LNCaP clone FGC (cell line): ENCODE data around the gene ISYNA1.

ENCODE experiments used
- DNase-seq: peaks from one replicate; pipeline ENCODE4 v3.0.0-alpha.2; 2011; ENCODE audit warnings: low read depth
- H3K4me3 ChIP-seq: 2 replicates; pipeline ENCODE4 v1.5.1; 2011; ENCODE audit warnings: mild to moderate bottlenecking, low read depth, low read length, control low read depth
- CTCF ChIP-seq: IDR thresholded peaks from 2 replicates; pipeline ENCODE4 v1.5.1; 2012; ENCODE audit warnings: mild to moderate bottlenecking; ENCODE audit not compliant: control insufficient read depth, insufficient read depth; ENCODE audit errors: extremely low read depth

The ISYNA1 gene

GRCh38 chr19:18443831-18444230 is 5.9 kb upstream of the ISYNA1 start:
- no peak for TF ChIP-seq CTCF
- no peak overlapping the region for H3K4me3 ChIP-seq
- no peak for DNase-seq

- TF ChIP-seq CTCF: no peak
- H3K4me3 ChIP-seq: no peak overlapping the region
- no peak for DNase-seq
These were observed 5.5 kb upstream of the ISYNA1 start for GRCh38 chr19:18443406-18443805.

- H3K4me3 ChIP-seq: no peak overlapping the region
- no peak for TF ChIP-seq CTCF
- no peak for DNase-seq
These were observed 5.0 kb upstream of the ISYNA1 start for GRCh38 chr19:18442941-18443340.

- no peak for TF ChIP-seq CTCF
- no peak for DNase-seq
These were observed 4.2 kb upstream of the ISYNA1 start for GRCh38 chr19:18441804-18442788.

GRCh38 chr19:18440936-18441803 is 3.2 kb upstream of the ISYNA1 start:
- no peak for DNase-seq
- TF ChIP-seq CTCF: no peak
- H3K4me3 ChIP-seq: no peak overlapping the region

More at GRCh38 chr19:18441804-18442788, 4.2 kb upstream of the ISYNA1 start:
- no peak overlapping the region for H3K4me3 ChIP-seq

- H3K4me3 ChIP-seq: no peak overlapping the region
- no peak for DNase-seq
- peak; percentile 12; the same call in 1 of the 2 replicates for TF ChIP-seq CTCF
These were observed 2.5 kb upstream of the ISYNA1 start for GRCh38 chr19:18440415-18440877.
